Upper lobe of left lung (tissue), 6 donors: Measurements from ENCODE around the gene CELSR2. TPM values are rescaled to one million over a fixed set of nuclear protein-coding genes. Genes with fewer than 3 reads are reported as not detected.

ENCODE experiments used
- ATAC-seq, 2 donors: fragments of 200-7000 bp; cut with Tn5 transposase; one replicate each; pipeline ENCODE4 v1.9.1; 2022; ENCODE audit warnings: mild to moderate bottlenecking in 2 of 2, moderate library complexity in 2 of 2; ENCODE audit not compliant: low FRiP score in 2 of 2
- DNase-seq, 2 donors: peaks; one replicate each; pipeline ENCODE4 v3.0.0-alpha.2; 2019 to 2020
- H3K27ac ChIP-seq, 4 donors: fragments of 200-600 bp; sonication (generic); one replicate each; pipeline ENCODE4 v1.5.1; 2016 to 2019
- H3K27me3 ChIP-seq, 4 donors: fragments of 200-600 bp; sonication (generic); one replicate each; pipeline ENCODE4 v1.5.1; 2017 to 2019
- H3K36me3 ChIP-seq, 4 donors: fragments of 200-600 bp; sonication (generic); one replicate each; pipeline ENCODE4 v1.5.1; 2016 to 2019
- H3K4me1 ChIP-seq, 4 donors: fragments of 200-600 bp; sonication (generic); one replicate each; pipeline ENCODE4 v1.5.1; 2018 to 2019
- H3K4me3 ChIP-seq, 4 donors: fragments of 200-600 bp; sonication (generic); one replicate each; pipeline ENCODE4 v1.5.1; 2017 to 2019; ENCODE audit warnings: mild to moderate bottlenecking in 2 of 4, moderate library complexity in 1 of 4
- H3K9me3 ChIP-seq, 4 donors: fragments of 200-600 bp; sonication (generic); one replicate each; pipeline ENCODE4 v1.5.1; 2018 to 2019
- EP300 ChIP-seq, 4 donors: sonication (generic); formaldehyde crosslinking; IDR thresholded peaks; one replicate each; pipeline ENCODE4 v1.5.1; 2017; ENCODE audit warnings: antibody characterized with exemption in 4 of 4, control low read depth in 2 of 4
- POLR2A ChIP-seq, 4 donors: fragments of 450-650 bp; IDR thresholded peaks; one replicate each; pipeline ENCODE4 v1.5.1; 2016 to 2017; ENCODE audit warnings: antibody characterized with exemption in 4 of 4, mild to moderate bottlenecking in 2 of 4
- POLR2AphosphoS5 ChIP-seq, 2 donors: sonication (generic); formaldehyde crosslinking; IDR thresholded peaks; one replicate each; pipeline ENCODE4 v1.5.1; 2017; ENCODE audit warnings: antibody characterized with exemption in 2 of 2
- WGBS, 2 donors: methylation state at CpG; one replicate each; pipeline ENCODE4 v1.1.5; 2017 to 2018; 5-methylcytosine and 5-hydroxymethylcytosine counted together
- total RNA-seq, 6 donors: library from RNA; depleted of rRNA in 4 of 6; stranded (reverse); fragments of >200 nt in 4 of 6; gene quantifications; one replicate each; pipeline versions ENCODE4 v1.1.0 to v1.2.1, GENCODE V29; 2016 to 2021
- TF ChIP-seq, protein P1 (sequence below), 6 experiments: fragments of 450-650 bp in 4 of 6; fragments of 200-600 bp in 2 of 6; sonication (generic) in 2 of 6; IDR thresholded peaks; one replicate each; pipeline ENCODE4 v1.5.1; 2016 to 2019; ENCODE audit warnings: antibody characterized with exemption in 6 of 6
- donor health status: DM: no; HTN: no; CAD: no; lungs with moderate emphysema.
- donor health status: DM: no; HTN: yes; CAD: no; lungs with severe emphysema.

CELSR2 gene
- total RNA-seq, 6 donors from 2014 or later, result 5.9 to 27.2 (median 8.8) TPM

GRCh38 chr1:109292364-109292763 is 43.0 kb downstream of the CELSR2 start:
- Histone ChIP-seq H3K27me3 (no peaks in the 10 kb centered on the region), H3K36me3 (no peaks in the 10 kb centered on the region), H3K4me1 (peaks cover 0 to 10% (median 4%) of the 10 kb centered on the region in 4 donors), H3K4me3 (no peak overlapping the region), H3K27ac (no peak overlapping the region), H3K9me3 (no peaks in the 10 kb centered on the region)
- ATAC-seq, result no peak
- TF ChIP-seq, protein P1, sequence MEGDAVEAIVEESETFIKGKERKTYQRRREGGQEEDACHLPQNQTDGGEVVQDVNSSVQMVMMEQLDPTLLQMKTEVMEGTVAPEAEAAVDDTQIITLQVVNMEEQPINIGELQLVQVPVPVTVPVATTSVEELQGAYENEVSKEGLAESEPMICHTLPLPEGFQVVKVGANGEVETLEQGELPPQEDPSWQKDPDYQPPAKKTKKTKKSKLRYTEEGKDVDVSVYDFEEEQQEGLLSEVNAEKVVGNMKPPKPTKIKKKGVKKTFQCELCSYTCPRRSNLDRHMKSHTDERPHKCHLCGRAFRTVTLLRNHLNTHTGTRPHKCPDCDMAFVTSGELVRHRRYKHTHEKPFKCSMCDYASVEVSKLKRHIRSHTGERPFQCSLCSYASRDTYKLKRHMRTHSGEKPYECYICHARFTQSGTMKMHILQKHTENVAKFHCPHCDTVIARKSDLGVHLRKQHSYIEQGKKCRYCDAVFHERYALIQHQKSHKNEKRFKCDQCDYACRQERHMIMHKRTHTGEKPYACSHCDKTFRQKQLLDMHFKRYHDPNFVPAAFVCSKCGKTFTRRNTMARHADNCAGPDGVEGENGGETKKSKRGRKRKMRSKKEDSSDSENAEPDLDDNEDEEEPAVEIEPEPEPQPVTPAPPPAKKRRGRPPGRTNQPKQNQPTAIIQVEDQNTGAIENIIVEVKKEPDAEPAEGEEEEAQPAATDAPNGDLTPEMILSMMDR (IDR thresholded peaks at IDR 0.05), result no peak
- TF ChIP-seq POLR2AphosphoS5 (IDR thresholded peaks at IDR 0.05) (no peak), POLR2A (IDR thresholded peaks at IDR 0.05) (no peak), EP300 (IDR thresholded peaks at IDR 0.05) (no peak)
- no peak for DNase-seq
- 77 to 85% methylated on average over 9 of the region's 9 CpGs for WGBS, 2 donors

- Histone ChIP-seq H3K27me3 (no peaks in the 10 kb centered on the region), H3K36me3 (no peaks in the 10 kb centered on the region), H3K4me1 (peaks cover 0 to 10% (median 5%) of the 10 kb centered on the region in 4 donors), H3K27ac (no peak overlapping the region), H3K9me3 (no peaks in the 10 kb centered on the region), H3K4me3 (no peak overlapping the region)
- WGBS, 2 donors, result 79 to 80% methylated on average over 2 of the region's 2 CpGs
- TF ChIP-seq EP300 (IDR thresholded peaks at IDR 0.05), result no peak
- TF ChIP-seq POLR2AphosphoS5 (IDR thresholded peaks at IDR 0.05), result no peak
- TF ChIP-seq, protein P1 (IDR thresholded peaks at IDR 0.05), result no peak
- TF ChIP-seq POLR2A (IDR thresholded peaks at IDR 0.05), result no peak
- ATAC-seq (no peak), DNase-seq (no peak)
Observed at GRCh38 chr1:109293026-109293425, 43.7 kb downstream of the CELSR2 start.

DNA sequence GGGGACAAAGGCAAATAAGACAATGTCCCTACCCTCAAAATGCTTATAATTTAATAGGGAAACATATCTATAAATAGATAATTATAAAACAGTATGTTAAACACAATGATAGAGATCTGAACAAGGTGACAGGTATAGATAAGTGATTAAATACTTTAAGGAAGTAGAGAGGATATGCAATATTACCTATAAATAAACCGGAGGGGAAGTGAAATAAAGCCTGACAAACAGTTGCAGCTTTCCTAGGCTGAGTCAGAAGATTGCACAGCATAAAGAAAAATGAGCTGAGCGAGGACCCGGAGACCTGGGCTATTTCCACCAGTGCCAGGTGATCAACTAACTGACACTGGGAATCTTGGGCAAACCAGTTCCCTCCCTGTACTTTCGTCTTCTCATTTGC is 45.1 kb downstream of the CELSR2 start:
- Histone ChIP-seq H3K4me3 (no peak overlapping the region), H3K27me3 (no peaks in the 10 kb centered on the region), H3K4me1 (peaks cover 14 to 24% (median 19%) of the 10 kb centered on the region in 4 donors), H3K36me3 (no peaks in the 10 kb centered on the region), H3K27ac (no peak overlapping the region), H3K9me3 (no peaks in the 10 kb centered on the region)
- 41 to 50% methylated on average over 4 of the region's 4 CpGs for WGBS, 2 donors
- ATAC-seq (no peak), DNase-seq (no peak)
- TF ChIP-seq, protein P1 (IDR thresholded peaks at IDR 0.05), result no peak
- TF ChIP-seq POLR2A (IDR thresholded peaks at IDR 0.05) (no peak), EP300 (IDR thresholded peaks at IDR 0.05) (no peak), POLR2AphosphoS5 (IDR thresholded peaks at IDR 0.05) (no peak)

DNA sequence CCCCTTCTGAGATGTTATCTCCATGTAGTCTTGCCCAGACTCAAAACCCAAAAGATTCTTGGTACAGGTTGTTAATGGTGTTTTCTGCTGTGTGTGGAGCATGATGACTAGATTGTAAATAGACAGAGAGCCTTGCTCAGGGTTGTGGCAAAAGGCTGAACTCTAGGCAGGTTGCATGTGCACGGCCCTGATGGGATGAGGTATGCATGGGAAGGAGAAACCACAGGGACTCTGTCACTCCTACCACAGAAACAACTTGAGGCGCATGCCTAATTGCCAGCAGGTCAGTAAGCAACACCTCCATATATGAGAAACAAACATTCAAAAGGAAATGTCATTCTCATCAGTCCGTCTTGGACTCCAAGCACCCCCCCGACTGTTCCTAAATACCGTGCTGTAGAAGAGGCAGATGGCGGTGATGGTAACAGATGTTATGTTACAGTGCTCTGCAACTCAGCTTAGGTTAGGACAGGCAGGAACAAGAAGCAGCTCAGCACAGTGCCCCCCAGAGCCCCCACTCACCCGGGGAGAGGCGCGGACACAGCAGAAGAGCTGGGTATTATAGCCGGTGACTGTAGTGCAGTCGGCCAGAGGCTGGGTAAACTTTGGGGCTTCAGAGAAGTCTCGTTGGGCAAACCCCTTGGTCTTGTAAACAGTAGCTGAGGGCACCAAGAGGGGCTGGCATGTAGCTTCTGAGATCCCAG is 46.5 kb downstream of the CELSR2 start:
- H3K27me3 ChIP-seq, result no peaks in the 10 kb centered on the region
- 82 to 84% methylated on average over 12 of the region's 12 CpGs for WGBS, 2 donors
- H3K9me3 ChIP-seq, result no peaks in the 10 kb centered on the region
- H3K4me3 ChIP-seq, result no peak overlapping the region
- ATAC-seq, result no peak
- no peak overlapping the region for H3K27ac ChIP-seq
- DNase-seq, result no peak
- H3K4me1 ChIP-seq, result peaks cover 21 to 29% (median 25%) of the 10 kb centered on the region in 4 donors
- TF ChIP-seq, protein P1 (IDR thresholded peaks at IDR 0.05), result no peak
- TF ChIP-seq POLR2AphosphoS5 (IDR thresholded peaks at IDR 0.05) (no peak), POLR2A (IDR thresholded peaks at IDR 0.05) (no peak), EP300 (IDR thresholded peaks at IDR 0.05) (no peak)
- no peaks in the 10 kb centered on the region for H3K36me3 ChIP-seq

- WGBS, 2 donors, result 89 to 95% methylated on average over 16 of the region's 16 CpGs
- H3K4me1 ChIP-seq, result peaks cover 16 to 28% (median 25%) of the 10 kb centered on the region in 4 donors
- TF ChIP-seq EP300 (IDR thresholded peaks at IDR 0.05) (no peak), POLR2AphosphoS5 (IDR thresholded peaks at IDR 0.05) (no peak)
- TF ChIP-seq, protein P1 (IDR thresholded peaks at IDR 0.05), result no peak
- ATAC-seq (no peak), DNase-seq (no peak)
- H3K27ac ChIP-seq, result no peak overlapping the region
- H3K27me3 ChIP-seq, result no peaks in the 10 kb centered on the region
- no peak overlapping the region for H3K4me3 ChIP-seq
- no peaks in the 10 kb centered on the region for H3K36me3 ChIP-seq
- H3K9me3 ChIP-seq, result no peaks in the 10 kb centered on the region
Observed at GRCh38 chr1:109296782-109297181, 47.4 kb downstream of the CELSR2 start.
